H1 (cell line): ENCODE data around the gene CCSAP. TPM values are rescaled to one million over a fixed set of nuclear protein-coding genes. Genes with fewer than 3 reads are reported as not detected.

Source experiments
- CTCF ChIA-PET: fragments of 300-600 bp; sonication (Branson Sonifier 250); formaldehyde crosslinking; loops from one replicate; lab custom pipeline; 2021; ENCODE audit not compliant: partially characterized antibody; lab: Charles Lee
- POLR2A ChIA-PET: fragments of 300-600 bp; sonication (Branson Sonifier 250); formaldehyde crosslinking; loops from one replicate; lab custom pipeline; 2021; ENCODE audit warnings: inconsistent platforms; ENCODE audit not compliant: partially characterized antibody; lab: Charles Lee
- DNase-seq, 2 experiments: peaks; one replicate each; pipeline versions ENCODE4 v3.0.0 to v3.0.0-alpha.2; 2010 to 2022; ENCODE audit warnings: low spot score in 2 of 2, low read depth in 1 of 2, mixed read lengths in 1 of 2
- FAIRE-seq: peaks from 2 replicates; lab custom pipeline; 2011; peaks lifted over from hg19 to GRCh38; lab: Jason Lieb, UNC
- H2AFZ ChIP-seq: 2 replicates; pipeline ENCODE4 v1.8.1; 2012; ENCODE audit warnings: low read length, inconsistent platforms
- H2AK5ac ChIP-seq: 2 replicates; pipeline ENCODE4 v1.6.1; 2013; ENCODE audit warnings: low read depth, low read length
- H2BK120ac ChIP-seq: replicated peaks from 2 replicates; pipeline ENCODE3; 2013; ENCODE audit warnings: low read depth, low read length, inconsistent platforms
- H2BK12ac ChIP-seq: 2 replicates; pipeline ENCODE4 v1.6.1; 2013; ENCODE audit warnings: low read depth, low read length
- H2BK15ac ChIP-seq: 2 replicates; pipeline ENCODE4 v1.6.1; 2013; ENCODE audit warnings: low read length
- H2BK20ac ChIP-seq: 2 replicates; pipeline ENCODE4 v1.6.1; 2013; ENCODE audit warnings: low read length
- H2BK5ac ChIP-seq: 2 replicates; pipeline ENCODE4 v1.6.1; 2013; ENCODE audit warnings: low read depth, low read length
- H3K14ac ChIP-seq: 2 replicates; pipeline ENCODE4 v1.6.1; 2013; ENCODE audit warnings: inconsistent platforms; ENCODE audit not compliant: insufficient read length
- H3K18ac ChIP-seq: 2 replicates; pipeline ENCODE4 v1.6.1; 2013; ENCODE audit warnings: low read length; ENCODE audit errors: extremely low read depth
- H3K23ac ChIP-seq: 2 replicates; pipeline ENCODE4 v1.6.1; 2013; ENCODE audit warnings: inconsistent platforms; ENCODE audit not compliant: insufficient read length
- H3K23me2 ChIP-seq: 2 replicates; pipeline ENCODE4 v1.6.1; 2013; ENCODE audit warnings: low read depth, low read length
- H3K27ac ChIP-seq: 2 replicates; pipeline ENCODE4 v1.6.1; 2011; ENCODE audit warnings: low read depth, low read length, inconsistent platforms
- H3K27me3 ChIP-seq, 4 experiments: replicated peaks in 1 of 4; 1 replicate in 1 of 4; 2 replicates in 3 of 4; pipeline versions ENCODE4 v1.6.1 to v1.8.1; 2011 to 2013; ENCODE audit warnings: low read length in 3 of 4, mild to moderate bottlenecking in 3 of 4, inconsistent platforms in 2 of 4, mixed read lengths in 2 of 4, moderate library complexity in 1 of 4; ENCODE audit not compliant: control insufficient read depth in 3 of 4, insufficient read depth in 3 of 4; ENCODE audit errors: extremely low read depth in 1 of 4
- H3K36me3 ChIP-seq, 4 experiments: 2 replicates each; pipeline versions ENCODE4 v1.6.1 to v1.8.1; 2011 to 2013; ENCODE audit warnings: mild to moderate bottlenecking in 4 of 4, low read length in 3 of 4, moderate library complexity in 2 of 4, control low read depth in 1 of 4, inconsistent platforms in 1 of 4; ENCODE audit not compliant: insufficient read depth in 4 of 4, control insufficient read depth in 2 of 4
- H3K4ac ChIP-seq: replicated peaks from 2 replicates; pipeline ENCODE3; 2013; ENCODE audit warnings: low read length, low read depth, mixed read lengths, inconsistent platforms; ENCODE audit not compliant: insufficient read length
- H3K4me1 ChIP-seq, 4 experiments: replicated peaks in 1 of 4; 1 replicate in 1 of 4; 2 replicates in 3 of 4; pipeline versions ENCODE4 v1.6.1 to v1.8.1; 2011 to 2013; ENCODE audit warnings: low read length in 3 of 4, inconsistent platforms in 2 of 4, mixed read lengths in 1 of 4; ENCODE audit not compliant: insufficient read depth in 4 of 4, control insufficient read depth in 3 of 4
- H3K4me2 ChIP-seq, 2 experiments: 2 replicates each; pipeline versions ENCODE4 v1.6.1 to v1.8.1; 2011 to 2013; ENCODE audit warnings: low read depth in 2 of 2, low read length in 2 of 2, control low read depth in 1 of 2, inconsistent platforms in 1 of 2, mild to moderate bottlenecking in 1 of 2; ENCODE audit not compliant: insufficient read depth in 1 of 2
- H3K4me3 ChIP-seq, 4 experiments: fragments of 200-600, 300-600 bp in 1 of 4; sonication (generic), shearing (Covaris generic), sonication (Bioruptor Twin) in 1 of 4; 2 replicates each; pipeline versions ENCODE4 v1.5.1 to v1.8.1; 2011 to 2016; ENCODE audit warnings: low read length in 4 of 4, low read depth in 3 of 4, control low read depth in 2 of 4, inconsistent platforms in 2 of 4, mild to moderate bottlenecking in 2 of 4, mixed read lengths in 1 of 4, moderate library complexity in 1 of 4; ENCODE audit not compliant: insufficient read depth in 2 of 4; ENCODE audit errors: extremely low read depth in 1 of 4
- H3K56ac ChIP-seq: replicated peaks from 2 replicates; pipeline ENCODE3; 2013; ENCODE audit warnings: low read depth, mild to moderate bottlenecking, mixed read lengths, low read length, inconsistent platforms; ENCODE audit not compliant: insufficient read length
- H3K79me1 ChIP-seq: 2 replicates; pipeline ENCODE4 v1.6.1; 2013; ENCODE audit warnings: low read depth, low read length, control low read depth
- H3K79me2 ChIP-seq, 2 experiments: 2 replicates each; pipeline versions ENCODE4 v1.6.1 to v1.8.1; 2012 to 2013; ENCODE audit warnings: low read length in 2 of 2, mild to moderate bottlenecking in 2 of 2, inconsistent platforms in 1 of 2; ENCODE audit not compliant: insufficient read depth in 2 of 2, control insufficient read depth in 1 of 2
- H3K9ac ChIP-seq, 4 experiments: replicated peaks in 1 of 4; 1 replicate in 1 of 4; 2 replicates in 3 of 4; pipeline versions ENCODE4 v1.6.1 to v1.8.1; 2011 to 2013; ENCODE audit warnings: low read depth in 3 of 4, low read length in 3 of 4, control low read depth in 2 of 4, mild to moderate bottlenecking in 2 of 4, moderate library complexity in 2 of 4, inconsistent platforms in 1 of 4; ENCODE audit errors: extremely low read depth in 1 of 4
- H3K9me3 ChIP-seq, 2 experiments: 2 replicates each; pipeline versions ENCODE4 v1.6.1 to v1.8.1; 2012 to 2013; ENCODE audit warnings: mild to moderate bottlenecking in 2 of 2, moderate library complexity in 2 of 2, control low read depth in 1 of 2, inconsistent platforms in 1 of 2, low read depth in 1 of 2, low read length in 1 of 2, mixed read lengths in 1 of 2; ENCODE audit not compliant: insufficient read depth in 2 of 2
- H4K20me1 ChIP-seq, 2 experiments: replicated peaks in 1 of 2; 2 replicates each; pipeline versions ENCODE3 to v1.8.1; 2011 to 2013; ENCODE audit warnings: inconsistent platforms in 2 of 2, low read length in 2 of 2, mild to moderate bottlenecking in 1 of 2; ENCODE audit not compliant: insufficient read depth in 2 of 2, control insufficient read depth in 1 of 2
- H4K5ac ChIP-seq: 2 replicates; pipeline ENCODE4 v1.6.1; 2013; ENCODE audit warnings: low read length, low read depth, mixed read lengths, inconsistent platforms; ENCODE audit not compliant: insufficient read length
- H4K8ac ChIP-seq: 2 replicates; pipeline ENCODE4 v1.8.0; 2013; ENCODE audit warnings: mild to moderate bottlenecking, moderate library complexity, low read length, inconsistent platforms; ENCODE audit not compliant: insufficient read depth; ENCODE audit errors: extremely low read depth
- H4K91ac ChIP-seq: replicated peaks from 2 replicates; pipeline ENCODE3; 2013; ENCODE audit warnings: low read length, mixed read lengths, inconsistent platforms; ENCODE audit not compliant: insufficient read length
- BACH1 ChIP-seq: IDR thresholded peaks from 2 replicates; pipeline ENCODE4 v1.6.1; 2012; ENCODE audit warnings: low read length, improper control_type of control experiment
- NRF1 ChIP-seq: IDR thresholded peaks from 2 replicates; pipeline ENCODE4 v1.6.1; 2011; ENCODE audit warnings: mild to moderate bottlenecking, low read depth, low read length, improper control_type of control experiment
- PHF8 ChIP-seq: fragments of 200-600 bp; sonication (generic); conservative IDR thresholded peaks from 2 replicates; pipeline ENCODE4 v1.7.1; 2012; ENCODE audit warnings: low read depth, mild to moderate bottlenecking, inconsistent platforms, low read length, moderate library complexity
- POLR2A ChIP-seq, 2 experiments: IDR thresholded peaks; 1 replicate in 1 of 2; 2 replicates in 1 of 2; pipeline ENCODE4 v1.6.1; 2011; ENCODE audit warnings: low read depth in 2 of 2, low read length in 2 of 2, mild to moderate bottlenecking in 2 of 2; ENCODE audit errors: control extremely low read depth in 1 of 2
- SAP30 ChIP-seq: fragments of 300-600 bp; sonication (generic); IDR thresholded peaks from 2 replicates; pipeline ENCODE4 v1.7.1; 2012; ENCODE audit warnings: low read length, moderate library complexity, mild to moderate bottlenecking, inconsistent platforms; ENCODE audit not compliant: insufficient read depth, insufficient replicate concordance
- SIX5 ChIP-seq: IDR thresholded peaks from 2 replicates; pipeline ENCODE4 v1.6.1; 2011; ENCODE audit warnings: mild to moderate bottlenecking, low read depth, low read length
- SRF ChIP-seq: IDR thresholded peaks from 2 replicates; pipeline ENCODE4 v1.6.1; 2011; ENCODE audit warnings: mild to moderate bottlenecking, low read depth, low read length, moderate library complexity
- WGBS, 2 experiments: shearing (Covaris generic) in 1 of 2; methylation state at CpG; one replicate each; pipeline versions ENCODE4 v1.1.6 to v1.1.7; 2013 to 2015; ENCODE audit warnings: low lambda C conversion rate in 2 of 2, mixed read lengths in 2 of 2, inconsistent platforms in 1 of 2, low coverage in 1 of 2, missing lambda C conversion rate in 1 of 2; ENCODE audit not compliant: insufficient replicate concordance in 2 of 2, insufficient coverage in 1 of 2, insufficient read length in 1 of 2; ENCODE audit errors: extremely low coverage in 1 of 2, missing lambda C conversion rate in 1 of 2; 5-methylcytosine and 5-hydroxymethylcytosine counted together
- polyA plus RNA-seq, 7 experiments: library from polyadenylated mRNA; depleted of rRNA in 3 of 7; stranded (reverse) in 5 of 7; unstranded in 2 of 7; fragments of >200 nt in 5 of 7; fragments of 200-250 nt in 2 of 7; gene quantifications; 1 replicate in 5 of 7; 2 replicates in 1 of 7; 4 replicates in 1 of 7; pipeline versions ENCODE4 v1.2.1 to v1.2.3, GENCODE V29; 2011 to 2013; ENCODE audit warnings: missing spikeins in 2 of 7, mixed read lengths in 2 of 7
- total RNA-seq: library from RNA; stranded (reverse); fragmentation: NEBNext Ultra II Directional; extraction: Animal tissue kit (Norgen Biotek cat#: 25700); gene quantifications from 2 replicates; pipeline ENCODE4 v1.2.1, GENCODE V29; 2021
- TF ChIP-seq, protein P1 (sequence below), 3 experiments: IDR thresholded peaks; 1 replicate in 2 of 3; 2 replicates in 1 of 3; pipeline versions ENCODE4 v1.5.1 to v1.6.1; 2011; ENCODE audit warnings: low read length in 3 of 3, mild to moderate bottlenecking in 3 of 3, inconsistent platforms in 2 of 3, low read depth in 1 of 3, moderate library complexity in 1 of 3; ENCODE audit not compliant: insufficient read depth in 1 of 3; ENCODE audit errors: control extremely low read depth in 1 of 3
- TF ChIP-seq, protein P2 (sequence below): IDR thresholded peaks from 2 replicates; pipeline ENCODE4 v1.6.1; 2012; ENCODE audit warnings: inconsistent platforms

Gene CCSAP
- total and polyA plus RNA-seq, 2 of the 8 experiments (the other 6 are each of a cell fraction or from before 2014, with no cell fraction given), result 3.5 to 17.2 TPM

DNA sequence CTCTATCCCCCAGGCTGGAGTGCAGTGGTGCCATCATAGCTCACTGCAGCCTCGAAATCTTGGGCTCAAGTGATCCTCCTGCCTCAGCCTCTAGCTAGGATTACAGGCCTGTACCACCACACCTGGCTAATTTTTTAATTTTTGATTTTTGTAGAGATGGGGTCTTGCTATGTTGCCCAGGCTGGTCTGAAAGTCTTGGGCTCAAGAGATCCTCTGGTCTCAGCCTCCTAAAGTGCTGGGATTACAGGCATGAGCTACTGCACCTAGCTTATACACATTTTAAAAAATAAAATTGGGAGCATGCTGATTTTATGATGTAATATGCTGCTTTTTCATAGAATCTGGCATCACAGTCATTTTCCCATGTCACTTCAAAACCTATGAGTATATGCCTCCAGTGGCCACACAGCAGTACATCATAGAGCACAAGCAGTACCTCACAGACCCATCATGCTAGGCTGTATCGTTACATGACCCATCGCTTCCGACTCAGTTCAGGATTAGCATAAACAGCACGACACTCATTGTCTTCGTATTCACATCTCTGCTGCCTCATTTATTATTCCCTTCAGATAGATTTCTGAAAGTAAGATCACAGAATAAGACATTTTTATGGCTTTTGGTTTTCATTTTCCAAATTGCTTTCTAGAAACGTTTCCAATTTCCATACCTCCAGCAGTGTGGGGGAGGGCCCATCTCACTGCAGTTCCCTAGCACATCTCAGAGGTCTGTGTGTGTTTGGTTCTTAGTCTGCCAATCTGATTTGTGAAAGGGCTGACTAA, 35.9 kb upstream of the CCSAP start:
- Histone ChIP-seq H3K27me3 (peaks cover 0 to 2% (median under 1%) of the 10 kb centered on the region in 4 experiments; a peak in 2 of 7 replicates), H4K8ac (no peak overlapping the region), H3K4me2 (peak overlapping the region; percentile 24 to 56; a peak in 3 of 4 replicates), H2BK20ac (no peak overlapping the region), H3K27ac (no peak overlapping the region), H3K23ac (no peak overlapping the region), H3K79me1 (no peaks in the 10 kb centered on the region), H3K4me1 (peaks cover 17 to 30% (median 20%) of the 10 kb centered on the region in 4 experiments), H3K4me3 (peak overlapping the region in 1 of 4 experiments; percentile 20; a peak in 2 of 8 replicates), H4K91ac (no peak overlapping the region), H3K9ac (no peak overlapping the region), H2BK120ac (no peak overlapping the region), H3K56ac (no peak overlapping the region), H3K4ac (no peak overlapping the region), H2AFZ (no peak overlapping the region), H3K9me3 (no peaks in the 10 kb centered on the region), H3K18ac (no peak overlapping the region), H2BK12ac (no peak overlapping the region), H4K5ac (no peak overlapping the region), H3K14ac (no peak overlapping the region), H3K36me3 (no peaks in the 10 kb centered on the region), H3K23me2 (no peaks in the 10 kb centered on the region), H2AK5ac (no peak overlapping the region), H4K20me1 (no peaks in the 10 kb centered on the region), H2BK15ac (no peak overlapping the region), H2BK5ac (no peak overlapping the region), H3K79me2 (no peaks in the 10 kb centered on the region)
- peak; percentile 66 for FAIRE-seq
- no peak for DNase-seq
- CTCF ChIA-PET, result interaction anchor here (1.2 to 2.7 kb wide), 2 partner anchors 24 to 107 kb away, joined by 3 to 12 read pairs; no protein-coding TSS in a partner anchor
- 37% methylated on average over 7 of the region's 7 CpGs; no CpG with 5 or more reads in 1 of the 2 experiments for WGBS, 2 experiments
- POLR2A ChIA-PET, result interaction anchor here (1.2 kb wide), 1 partner anchor 15 kb away, joined by 3 read pairs; no protein-coding TSS in a partner anchor
- TF ChIP-seq, protein P1, sequence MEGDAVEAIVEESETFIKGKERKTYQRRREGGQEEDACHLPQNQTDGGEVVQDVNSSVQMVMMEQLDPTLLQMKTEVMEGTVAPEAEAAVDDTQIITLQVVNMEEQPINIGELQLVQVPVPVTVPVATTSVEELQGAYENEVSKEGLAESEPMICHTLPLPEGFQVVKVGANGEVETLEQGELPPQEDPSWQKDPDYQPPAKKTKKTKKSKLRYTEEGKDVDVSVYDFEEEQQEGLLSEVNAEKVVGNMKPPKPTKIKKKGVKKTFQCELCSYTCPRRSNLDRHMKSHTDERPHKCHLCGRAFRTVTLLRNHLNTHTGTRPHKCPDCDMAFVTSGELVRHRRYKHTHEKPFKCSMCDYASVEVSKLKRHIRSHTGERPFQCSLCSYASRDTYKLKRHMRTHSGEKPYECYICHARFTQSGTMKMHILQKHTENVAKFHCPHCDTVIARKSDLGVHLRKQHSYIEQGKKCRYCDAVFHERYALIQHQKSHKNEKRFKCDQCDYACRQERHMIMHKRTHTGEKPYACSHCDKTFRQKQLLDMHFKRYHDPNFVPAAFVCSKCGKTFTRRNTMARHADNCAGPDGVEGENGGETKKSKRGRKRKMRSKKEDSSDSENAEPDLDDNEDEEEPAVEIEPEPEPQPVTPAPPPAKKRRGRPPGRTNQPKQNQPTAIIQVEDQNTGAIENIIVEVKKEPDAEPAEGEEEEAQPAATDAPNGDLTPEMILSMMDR (IDR thresholded peaks at IDR 0.05; ENCODE audit: control extremely low read depth in 1 of 3, insufficient read depth in 1 of 3, low read depth in 1 of 3, low read length in 3 of 3), result peak in 1 of 3 experiments; percentile 39; a peak in 1 of 4 replicates
- TF ChIP-seq POLR2A (IDR thresholded peaks at IDR 0.05; ENCODE audit: control extremely low read depth in 1 of 2, low read depth in 2 of 2, low read length in 2 of 2) (no peak), BACH1 (no peak), PHF8 (no peak), SAP30 (no peak), SIX5 (no peak), SRF (no peak), NRF1 (no peak)
- TF ChIP-seq, protein P2, sequence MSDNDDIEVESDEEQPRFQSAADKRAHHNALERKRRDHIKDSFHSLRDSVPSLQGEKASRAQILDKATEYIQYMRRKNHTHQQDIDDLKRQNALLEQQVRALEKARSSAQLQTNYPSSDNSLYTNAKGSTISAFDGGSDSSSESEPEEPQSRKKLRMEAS, result no peak
